NOMO-1 treated with DMSO at 0.1 percent for 48 hours (cell line): ENCODE results near the gene SETSIP.
"Not testable (repeated sequence)": the region's sequence is repeated elsewhere in the genome, so short reads cannot be mapped to it uniquely, and the experiment has no call there.

ENCODE experiments used
- DNase-seq: peaks from one replicate; lab custom pipeline; 2025; ENCODE audit not compliant: unreplicated experiment; lab: John Stamatoyannopoulos, UW

The SETSIP gene

GRCh38 chr1:92075311-92075710, at the start of gene SETSIP:
Gene SETSIP (minus strand): TSS chr1:92075411. CDS start chr1:92075411, 0 bp downstream.
- no peak for DNase-seq

GRCh38 chr1:92123868-92124267, 48.7 kb upstream of the SETSIP start:
- no peak for DNase-seq

GRCh38 chr1:92118826-92119225, 43.6 kb upstream of the SETSIP start:
- no peak for DNase-seq

GRCh38 chr1:92117526-92117925, 42.3 kb upstream of the SETSIP start:
- DNase-seq = no peak

- no peak for DNase-seq
Measured at GRCh38 chr1:92108631-92109030, 33.4 kb upstream of the SETSIP start.

GRCh38 chr1:92105546-92106081, 30.4 kb upstream of the SETSIP start:
- DNase-seq = no peak

GRCh38 chr1:92096317-92096716, 21.1 kb upstream of the SETSIP start:
- DNase-seq = peak; percentile 94

GRCh38 chr1:92095874-92096273, 20.7 kb upstream of the SETSIP start:
- DNase-seq = no peak

GRCh38 chr1:92094595-92094994, 19.4 kb upstream of the SETSIP start:
- no peak for DNase-seq

GRCh38 chr1:92094090-92094489, 18.9 kb upstream of the SETSIP start:
- no peak for DNase-seq

GRCh38 chr1:92091625-92092024, 16.4 kb upstream of the SETSIP start:
- no peak for DNase-seq

GRCh38 chr1:92087542-92087941, 12.3 kb upstream of the SETSIP start:
- no peak for DNase-seq

- DNase-seq = no peak
Measured at GRCh38 chr1:92085727-92086126, 10.5 kb upstream of the SETSIP start.

- DNase-seq = no peak
Measured at GRCh38 chr1:92084651-92085050, 9.4 kb upstream of the SETSIP start.

- no peak for DNase-seq
Measured at GRCh38 chr1:92081031-92081430, 5.8 kb upstream of the SETSIP start.

- DNase-seq = peak; percentile 80
Measured at GRCh38 chr1:92080128-92080985, 5.1 kb upstream of the SETSIP start, which contains the start of gene BTBD8. Gene BTBD8 (plus strand): TSS chr1:92080345. CDS start chr1:92080572, 227 bp downstream.

- no peak for DNase-seq
Measured at GRCh38 chr1:92079441-92079840, 4.2 kb upstream of the SETSIP start.

GRCh38 chr1:92078077-92078476, 2.9 kb upstream of the SETSIP start:
- not testable (repeated sequence) for DNase-seq

- DNase-seq = no peak
Measured at GRCh38 chr1:92076363-92076762, 1.2 kb upstream of the SETSIP start.

- not testable (repeated sequence) for DNase-seq
Measured at GRCh38 chr1:92074446-92074845, 765 bp downstream of the SETSIP start.

GRCh38 chr1:92070892-92071291, 4.3 kb downstream of the SETSIP start:
- DNase-seq = no peak

GRCh38 chr1:92066321-92066720, 8.9 kb downstream of the SETSIP start:
- DNase-seq = no peak
